Fibroblast of villous mesenchyme (primary cell): ENCODE data around the gene RFTN2. TPM values are rescaled to one million over a fixed set of nuclear protein-coding genes. Genes with fewer than 3 reads are reported as not detected.

Source experiments
- DNase-seq: peaks from one replicate; pipeline ENCODE4 v3.0.0-alpha.2; 2010; ENCODE audit warnings: low read depth
- H3K4me3 ChIP-seq: 2 replicates; pipeline ENCODE4 v1.5.1; 2011; ENCODE audit warnings: low read depth, mild to moderate bottlenecking, low read length
- total RNA-seq: library from RNA; depleted of rRNA; stranded (reverse); fragments of >200 nt; gene quantifications from 2 replicates; pipeline ENCODE4 v1.2.3, GENCODE V29; 2012
- TF ChIP-seq, protein P1 (sequence below): IDR thresholded peaks from 2 replicates; pipeline ENCODE4 v1.5.1; 2012; ENCODE audit warnings: low read depth, mild to moderate bottlenecking, low read length; ENCODE audit not compliant: insufficient read depth

The RFTN2 gene
- total RNA-seq, 1 donor: 4.7 TPM

DNA sequence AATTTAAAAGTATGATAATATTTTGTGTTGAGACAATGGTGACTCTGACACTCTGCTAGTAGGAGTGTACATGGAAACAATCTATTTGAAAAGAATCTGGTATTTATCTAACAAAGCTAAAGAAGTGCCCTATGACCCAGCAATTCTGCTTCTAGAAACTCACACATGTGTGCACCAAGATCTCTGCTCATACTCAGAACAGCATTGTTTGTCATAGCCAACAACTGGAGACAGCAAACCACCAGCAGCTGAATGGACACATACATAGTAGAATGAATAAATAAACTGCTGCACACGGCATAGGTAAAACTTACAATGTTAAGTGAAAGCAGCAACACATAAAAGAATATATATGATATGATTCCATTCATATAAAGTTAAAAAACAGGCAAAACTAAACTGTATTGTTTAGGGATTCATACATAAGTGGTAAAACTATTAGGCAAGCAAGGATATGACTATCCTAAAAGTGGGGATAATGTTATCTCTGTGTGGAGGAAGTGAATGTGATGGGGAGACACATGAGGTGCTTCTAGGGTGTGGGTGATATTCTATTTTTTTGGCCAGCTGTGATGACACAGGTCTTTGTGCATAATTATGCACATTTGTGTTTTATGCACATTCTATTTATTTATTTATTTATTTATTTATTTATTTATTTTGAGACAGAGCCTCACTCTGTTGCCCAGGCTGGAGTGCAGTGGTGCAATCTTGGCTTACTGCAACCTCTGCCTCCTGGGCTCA, 71.1 kb downstream of the RFTN2 start:
- H3K4me3 ChIP-seq: no peak overlapping the region
- TF ChIP-seq, protein P1, sequence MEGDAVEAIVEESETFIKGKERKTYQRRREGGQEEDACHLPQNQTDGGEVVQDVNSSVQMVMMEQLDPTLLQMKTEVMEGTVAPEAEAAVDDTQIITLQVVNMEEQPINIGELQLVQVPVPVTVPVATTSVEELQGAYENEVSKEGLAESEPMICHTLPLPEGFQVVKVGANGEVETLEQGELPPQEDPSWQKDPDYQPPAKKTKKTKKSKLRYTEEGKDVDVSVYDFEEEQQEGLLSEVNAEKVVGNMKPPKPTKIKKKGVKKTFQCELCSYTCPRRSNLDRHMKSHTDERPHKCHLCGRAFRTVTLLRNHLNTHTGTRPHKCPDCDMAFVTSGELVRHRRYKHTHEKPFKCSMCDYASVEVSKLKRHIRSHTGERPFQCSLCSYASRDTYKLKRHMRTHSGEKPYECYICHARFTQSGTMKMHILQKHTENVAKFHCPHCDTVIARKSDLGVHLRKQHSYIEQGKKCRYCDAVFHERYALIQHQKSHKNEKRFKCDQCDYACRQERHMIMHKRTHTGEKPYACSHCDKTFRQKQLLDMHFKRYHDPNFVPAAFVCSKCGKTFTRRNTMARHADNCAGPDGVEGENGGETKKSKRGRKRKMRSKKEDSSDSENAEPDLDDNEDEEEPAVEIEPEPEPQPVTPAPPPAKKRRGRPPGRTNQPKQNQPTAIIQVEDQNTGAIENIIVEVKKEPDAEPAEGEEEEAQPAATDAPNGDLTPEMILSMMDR: no peak
- peak; percentile 13 for DNase-seq

DNA sequence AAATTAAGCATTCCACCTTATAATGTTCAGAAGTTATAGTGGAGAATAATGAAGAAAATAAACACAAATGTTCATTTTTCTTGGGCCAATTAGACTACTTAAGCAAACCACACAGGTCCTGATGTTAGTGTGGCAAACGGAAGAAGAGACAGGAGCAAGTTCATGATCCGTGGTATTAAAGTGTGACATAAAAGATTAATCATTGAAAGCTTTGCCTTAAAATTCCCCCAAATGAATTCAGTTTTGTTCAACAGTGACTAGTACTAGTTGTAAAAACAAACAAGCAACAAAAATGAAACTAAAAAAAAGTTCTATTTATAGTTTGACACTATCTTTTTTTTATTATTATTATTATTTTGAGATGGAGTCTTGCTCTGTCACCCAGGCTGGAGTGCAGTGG, 73.7 kb downstream of the RFTN2 start:
- H3K4me3 ChIP-seq: no peak overlapping the region
- no peak for DNase-seq
- TF ChIP-seq, protein P1: no peak

DNA sequence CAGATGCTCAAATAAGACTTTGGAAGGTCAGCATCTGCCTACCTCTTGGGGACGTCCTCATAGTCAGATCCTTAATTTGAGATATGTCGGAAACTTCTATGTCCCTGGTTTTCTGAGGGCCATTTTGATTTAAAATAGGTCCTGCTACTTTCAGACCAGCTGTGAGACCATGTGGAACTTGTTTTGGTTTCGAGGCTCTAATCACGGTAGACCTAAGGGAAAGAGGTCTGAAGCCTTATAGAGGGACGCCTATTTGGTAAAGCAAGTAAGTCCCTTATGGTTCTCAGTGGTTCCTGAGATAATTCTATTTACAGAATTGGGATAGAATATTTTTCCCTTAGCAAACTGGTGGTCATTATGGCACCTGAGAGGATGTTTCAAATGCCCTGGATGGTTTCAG, 75.1 kb downstream of the RFTN2 start:
- H3K4me3 ChIP-seq: no peak overlapping the region
- TF ChIP-seq, protein P1: no peak
- no peak for DNase-seq

DNA sequence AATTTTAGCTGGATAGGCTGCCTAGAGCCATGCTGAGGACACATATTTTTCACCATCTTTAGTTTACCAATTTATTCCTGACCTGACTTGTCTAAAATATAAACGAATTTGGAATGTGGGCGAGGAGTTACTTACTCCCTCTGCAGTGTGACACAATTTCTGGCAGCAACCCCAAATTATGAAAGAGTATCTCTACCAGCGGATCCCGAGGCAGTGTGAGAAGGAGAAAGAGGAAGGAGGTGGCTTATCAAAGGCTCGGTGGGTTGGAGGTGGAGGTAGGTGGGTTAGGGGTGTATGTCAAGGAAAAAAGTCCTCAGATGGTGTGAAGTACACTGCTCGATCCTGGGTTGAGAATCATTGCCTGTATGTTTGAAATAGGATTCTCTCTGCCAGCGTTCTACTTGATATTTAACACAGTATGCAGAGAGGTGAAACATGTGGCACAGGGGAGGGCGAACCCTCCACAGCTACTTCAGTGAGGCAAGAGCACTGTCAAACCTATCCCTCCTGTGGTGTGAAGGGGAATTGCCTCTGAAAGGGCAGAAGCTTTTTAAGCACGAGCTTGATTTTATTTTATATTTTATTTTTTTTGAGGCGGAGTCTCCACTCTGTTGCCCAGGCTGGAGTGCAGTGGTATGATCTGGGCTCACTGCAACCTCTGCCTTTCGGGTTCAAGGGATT, 76.0 kb downstream of the RFTN2 start:
- no peak overlapping the region for H3K4me3 ChIP-seq
- DNase-seq: peak; percentile 71
- TF ChIP-seq, protein P1: peak; percentile 58

DNA sequence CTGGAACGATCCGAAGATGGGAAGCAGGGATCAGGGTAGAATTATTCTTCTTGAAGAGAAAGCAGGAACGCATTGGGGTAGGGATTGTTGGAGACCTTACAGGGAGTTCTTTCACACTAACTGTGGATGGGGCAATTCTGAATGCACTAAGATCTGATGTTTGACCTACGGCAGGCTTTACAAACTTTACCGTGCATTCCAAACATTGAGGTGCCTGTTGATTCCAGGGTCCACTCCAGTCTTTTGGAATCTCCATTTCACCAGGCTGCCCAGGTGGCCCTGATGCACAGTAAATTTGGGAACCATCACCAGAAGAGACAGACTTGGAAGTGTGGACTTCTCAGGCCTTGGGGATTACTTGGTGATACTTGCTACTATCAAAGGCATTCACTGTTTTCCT, 76.9 kb downstream of the RFTN2 start:
- H3K4me3 ChIP-seq: no peak overlapping the region
- TF ChIP-seq, protein P1: no peak
- no peak for DNase-seq

DNA sequence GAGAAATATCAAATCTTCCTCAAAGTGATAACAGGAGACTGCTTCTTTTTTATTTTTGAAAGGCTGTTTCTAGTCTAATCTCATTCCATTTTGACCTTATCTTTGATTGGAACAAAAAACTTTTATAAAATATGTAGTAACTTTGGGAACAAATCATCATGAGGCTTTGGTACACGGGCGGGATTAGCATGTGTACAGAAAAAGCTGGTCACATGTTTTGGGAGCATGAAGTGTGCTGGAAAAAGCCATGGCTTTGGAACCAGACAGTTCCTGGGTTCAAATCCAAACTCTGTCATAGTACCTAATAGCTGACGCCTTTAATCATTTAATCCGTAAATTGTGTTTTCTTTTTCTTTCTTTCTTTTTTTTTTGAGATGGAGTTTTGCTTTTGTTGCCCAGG, 78.2 kb downstream of the RFTN2 start:
- no peak for DNase-seq
- no peak overlapping the region for H3K4me3 ChIP-seq
- TF ChIP-seq, protein P1: no peak
